Testis (tissue), 2 donors: ENCODE data around the gene MRPS14.

Source experiments
- POLR2A ChIP-seq: fragments of 450-650 bp; IDR thresholded peaks from one replicate; pipeline ENCODE4 v1.6.1; 2017; ENCODE audit warnings: antibody characterized with exemption, mild to moderate bottlenecking, moderate library complexity
- TF ChIP-seq, protein P1 (sequence below), 3 experiments: fragments of 450-650 bp in 2 of 3; fragments of 200-600 bp in 1 of 3; sonication (generic) in 1 of 3; IDR thresholded peaks; one replicate each; pipeline ENCODE4 v1.5.1; 2016 to 2019; ENCODE audit warnings: antibody characterized with exemption in 3 of 3, mild to moderate bottlenecking in 2 of 3, moderate library complexity in 1 of 3

DNA sequence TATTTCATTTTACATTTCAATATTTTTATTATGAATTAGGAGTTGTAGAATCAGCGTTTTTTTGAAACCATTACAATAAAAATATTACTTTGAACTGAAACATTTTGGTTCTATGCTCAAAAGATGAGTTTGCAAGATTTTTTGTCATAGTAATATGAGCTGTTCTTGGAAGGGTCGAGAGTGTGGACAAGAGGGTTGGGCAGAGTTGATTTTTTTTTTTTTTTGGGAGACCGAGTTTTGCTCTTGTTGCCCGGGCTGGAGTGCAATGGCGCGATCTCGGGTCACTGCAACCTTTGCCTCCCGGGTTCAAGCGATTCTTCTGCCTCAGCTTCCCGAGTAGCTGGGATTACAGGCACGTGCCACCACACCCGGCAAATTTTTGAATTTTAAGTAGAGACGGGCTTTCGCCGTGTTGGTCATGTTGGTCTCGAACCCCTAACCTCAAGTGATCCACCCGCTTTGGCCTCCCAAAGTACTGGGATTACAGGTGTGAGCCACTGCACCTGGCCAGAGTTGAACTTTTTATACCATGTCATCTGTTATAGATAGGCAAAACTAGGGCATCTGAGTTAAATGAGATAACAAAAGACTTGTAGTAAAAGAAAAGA, 20.2 kb downstream of the MRPS14 start:
- TF ChIP-seq, protein P1, sequence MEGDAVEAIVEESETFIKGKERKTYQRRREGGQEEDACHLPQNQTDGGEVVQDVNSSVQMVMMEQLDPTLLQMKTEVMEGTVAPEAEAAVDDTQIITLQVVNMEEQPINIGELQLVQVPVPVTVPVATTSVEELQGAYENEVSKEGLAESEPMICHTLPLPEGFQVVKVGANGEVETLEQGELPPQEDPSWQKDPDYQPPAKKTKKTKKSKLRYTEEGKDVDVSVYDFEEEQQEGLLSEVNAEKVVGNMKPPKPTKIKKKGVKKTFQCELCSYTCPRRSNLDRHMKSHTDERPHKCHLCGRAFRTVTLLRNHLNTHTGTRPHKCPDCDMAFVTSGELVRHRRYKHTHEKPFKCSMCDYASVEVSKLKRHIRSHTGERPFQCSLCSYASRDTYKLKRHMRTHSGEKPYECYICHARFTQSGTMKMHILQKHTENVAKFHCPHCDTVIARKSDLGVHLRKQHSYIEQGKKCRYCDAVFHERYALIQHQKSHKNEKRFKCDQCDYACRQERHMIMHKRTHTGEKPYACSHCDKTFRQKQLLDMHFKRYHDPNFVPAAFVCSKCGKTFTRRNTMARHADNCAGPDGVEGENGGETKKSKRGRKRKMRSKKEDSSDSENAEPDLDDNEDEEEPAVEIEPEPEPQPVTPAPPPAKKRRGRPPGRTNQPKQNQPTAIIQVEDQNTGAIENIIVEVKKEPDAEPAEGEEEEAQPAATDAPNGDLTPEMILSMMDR (IDR thresholded peaks at IDR 0.05), result no peak
- no peak for TF ChIP-seq POLR2A
